ENCODE results near the gene UNC119. TPM values are rescaled to one million over a fixed set of nuclear protein-coding genes. Genes with fewer than 3 reads are reported as not detected.
A peak's percentile ranks its signal among the peaks of the same experiment; 100 is the strongest.

Gene UNC119
- total RNA-seq, 1 experiment from 2014 or later = 44.7 TPM

GRCh38 chr17:28548417-28549130 lies 3.9 kb downstream of the UNC119 start:
- Histone ChIP-seq H3K27me3 (ENCODE audit: control insufficient read depth, insufficient read depth, low read length) (no peaks in the 10 kb centered on the region), H3K4me3 (ENCODE audit: low read depth in 2 of 2, low read length in 2 of 2) (no peak overlapping the region), H3K36me3 (ENCODE audit: control insufficient read depth, insufficient read depth, low read length) (no peaks in the 10 kb centered on the region), H3K4me1 (ENCODE audit: control insufficient read depth, insufficient read depth, low read length) (peaks cover 9% of the 10 kb centered on the region; the same call in 1 of the 2 replicates), H3K27ac (ENCODE audit: low read length) (no peak overlapping the region), H3K9me3 (ENCODE audit: control insufficient read depth, insufficient read depth, low read depth, low read length) (no peaks in the 10 kb centered on the region)
- in situ Hi-C loops (cut with HindIII; ENCODE audit: low pct_unique_long_range_greater_than_20kb, low sequenced_read_pairs) = no loop called here
- TF ChIP-seq CTCF (IDR thresholded peaks at IDR 0.05) (peak; percentile 75; the same call in 1 of the 2 replicates), TCF7L2 (IDR thresholded peaks at IDR 0.05; ENCODE audit: low read depth, low read length) (no peak)
- intact Hi-C loops (cut with micrococcal nuclease; ENCODE audit: unreplicated experiment) = no loop called here
- DNase-seq (ENCODE audit: low read depth, low spot score) (no peak), ATAC-seq (no peak)
- TSS peak; percentile 37 for BruUV-seq (replicated peaks)
- ChIA-PET CTCF (no interaction called here), POLR2A (interaction anchor here (0.5 kb wide), 1 partner anchor 20 kb away, joined by 7 read pairs; no protein-coding TSS in a partner anchor)

- BruUV-seq (replicated peaks) = no TSS peak
- intact Hi-C loops (cut with micrococcal nuclease; ENCODE audit: unreplicated experiment) = no loop called here
- Histone ChIP-seq H3K27me3 (ENCODE audit: control insufficient read depth, insufficient read depth, low read length) (no peaks in the 10 kb centered on the region), H3K36me3 (ENCODE audit: control insufficient read depth, insufficient read depth, low read length) (no peaks in the 10 kb centered on the region), H3K4me1 (ENCODE audit: control insufficient read depth, insufficient read depth, low read length) (peaks cover 7% of the 10 kb centered on the region; the same call in 1 of the 2 replicates), H3K4me3 (ENCODE audit: low read depth in 2 of 2, low read length in 2 of 2) (no peak overlapping the region), H3K27ac (ENCODE audit: low read length) (no peak overlapping the region), H3K9me3 (ENCODE audit: control insufficient read depth, insufficient read depth, low read depth, low read length) (no peaks in the 10 kb centered on the region)
- ATAC-seq = peak; percentile 80
- in situ Hi-C loops (cut with HindIII; ENCODE audit: low pct_unique_long_range_greater_than_20kb, low sequenced_read_pairs) = no loop called here
- peak; percentile 60 for DNase-seq (ENCODE audit: low read depth, low spot score)
- POLR2A ChIA-PET = no interaction called here
- CTCF ChIA-PET = interaction anchor here (0.6 to 0.7 kb wide), 2 partner anchors 18 to 81 kb away, joined by 3 read pairs; no protein-coding TSS in a partner anchor
- TF ChIP-seq CTCF (IDR thresholded peaks at IDR 0.05) (peak; percentile 96), TCF7L2 (IDR thresholded peaks at IDR 0.05; ENCODE audit: low read depth, low read length) (no peak), REST (IDR thresholded peaks at IDR 0.05; ENCODE audit: insufficient read depth in 1 of 2, low read depth in 2 of 2, low read length in 1 of 2) (0 out of 4 replicates have a peak, but pooled peaks of 1 of the 2 experiments have one; percentile 18), SIN3A (IDR thresholded peaks at IDR 0.05; ENCODE audit: borderline replicate concordance, insufficient read depth, low read depth, low read length) (no peak)
Measured at GRCh38 chr17:28547623-28548416, 4.6 kb downstream of the UNC119 start.
